ENCODE measurements around the gene CYBC1.

CYBC1 gene

GRCh38 chr17:82442643-82443464, 7.7 kb downstream of the CYBC1 start:
- Histone ChIP-seq H3K9me2 (replicated peaks; ENCODE audit: control insufficient read depth, low read length) (no peaks in the 10 kb centered on the region), H3K79me2 (ENCODE audit: control insufficient read depth, low read length) (peaks cover 20% of the 10 kb centered on the region), H3K36me3 (ENCODE audit: control insufficient read depth, low read length) (peaks cover 61% of the 10 kb centered on the region), H3K27ac (ENCODE audit: low read depth, low read length) (no peak overlapping the region), H3K9me3 (ENCODE audit: control insufficient read depth, insufficient read depth, low read length) (peaks cover 3% of the 10 kb centered on the region; the same call in 1 of the 2 replicates), H3K4me2 (ENCODE audit: low read length) (no peak overlapping the region), H3K4me3 (ENCODE audit: low read length) (no peak overlapping the region), H3K4me1 (ENCODE audit: control insufficient read depth, low read length) (peaks cover 25% of the 10 kb centered on the region), H3K27me3 (ENCODE audit: control insufficient read depth, low read length) (no peaks in the 10 kb centered on the region), H4K20me1 (ENCODE audit: control insufficient read depth, insufficient read depth, low read depth, low read length) (no peaks in the 10 kb centered on the region; the same call in 1 of the 2 replicates), H3F3A (ENCODE audit: control insufficient read depth, insufficient read depth) (peaks cover 5% of the 10 kb centered on the region; the same call in 1 of the 2 replicates)
- TF ChIP-seq CTCF (IDR thresholded peaks at IDR 0.05; ENCODE audit: low read depth, low read length, poor library complexity, severe bottlenecking) (no peak), EZH2phosphoT487 (IDR thresholded peaks at IDR 0.05; ENCODE audit: borderline replicate concordance, low read length) (no peak)

GRCh38 chr17:82441691-82442487, 8.7 kb downstream of the CYBC1 start:
- TF ChIP-seq CTCF (IDR thresholded peaks at IDR 0.05; ENCODE audit: low read depth, low read length, poor library complexity, severe bottlenecking): no peak
- TF ChIP-seq EZH2phosphoT487 (IDR thresholded peaks at IDR 0.05; ENCODE audit: borderline replicate concordance, low read length): no peak
- no peaks in the 10 kb centered on the region for H3K27me3 ChIP-seq (ENCODE audit: control insufficient read depth, low read length)

GRCh38 chr17:82440991-82441627, 9.4 kb downstream of the CYBC1 start:
- peaks cover 49% of the 10 kb centered on the region for H3K36me3 ChIP-seq (ENCODE audit: control insufficient read depth, low read length)
- no peak for TF ChIP-seq EZH2phosphoT487 (IDR thresholded peaks at IDR 0.05; ENCODE audit: borderline replicate concordance, low read length)
- no peak for TF ChIP-seq CTCF (IDR thresholded peaks at IDR 0.05; ENCODE audit: low read depth, low read length, poor library complexity, severe bottlenecking)
- H3K4me1 ChIP-seq (ENCODE audit: control insufficient read depth, low read length): peaks cover 22% of the 10 kb centered on the region
- H3K4me2 ChIP-seq (ENCODE audit: low read length): no peak overlapping the region
- peaks cover 5% of the 10 kb centered on the region; the same call in 1 of the 2 replicates for H3F3A ChIP-seq (ENCODE audit: control insufficient read depth, insufficient read depth)
- no peaks in the 10 kb centered on the region for H3K27me3 ChIP-seq (ENCODE audit: control insufficient read depth, low read length)
- no peak overlapping the region for H3K4me3 ChIP-seq (ENCODE audit: low read length)
- H3K9me3 ChIP-seq (ENCODE audit: control insufficient read depth, insufficient read depth, low read length): peaks cover 3% of the 10 kb centered on the region; the same call in 1 of the 2 replicates
- H3K9me2 ChIP-seq (replicated peaks; ENCODE audit: control insufficient read depth, low read length): no peaks in the 10 kb centered on the region
- H3K79me2 ChIP-seq (ENCODE audit: control insufficient read depth, low read length): peaks cover 4% of the 10 kb centered on the region
- no peaks in the 10 kb centered on the region for H4K20me1 ChIP-seq (ENCODE audit: control insufficient read depth, insufficient read depth, low read depth, low read length)
- H3K27ac ChIP-seq (ENCODE audit: low read depth, low read length): peak overlapping the region; percentile 10; the same call in 1 of the 2 replicates

More at GRCh38 chr17:82441691-82442487, 8.7 kb downstream of the CYBC1 start:
- peak overlapping the region; percentile 1; the same call in 1 of the 2 replicates for H3K27ac ChIP-seq (ENCODE audit: low read depth, low read length)
- H3K36me3 ChIP-seq (ENCODE audit: control insufficient read depth, low read length): peaks cover 56% of the 10 kb centered on the region
- no peak overlapping the region for H3K4me3 ChIP-seq (ENCODE audit: low read length)
- no peak overlapping the region for H3K4me2 ChIP-seq (ENCODE audit: low read length)
- H4K20me1 ChIP-seq (ENCODE audit: control insufficient read depth, insufficient read depth, low read depth, low read length): no peaks in the 10 kb centered on the region
- H3K79me2 ChIP-seq (ENCODE audit: control insufficient read depth, low read length): peaks cover 12% of the 10 kb centered on the region
- H3K4me1 ChIP-seq (ENCODE audit: control insufficient read depth, low read length): peaks cover 22% of the 10 kb centered on the region
- peaks cover 5% of the 10 kb centered on the region; the same call in 1 of the 2 replicates for H3F3A ChIP-seq (ENCODE audit: control insufficient read depth, insufficient read depth)
- no peaks in the 10 kb centered on the region for H3K9me2 ChIP-seq (replicated peaks; ENCODE audit: control insufficient read depth, low read length)
- peaks cover 3% of the 10 kb centered on the region; the same call in 1 of the 2 replicates for H3K9me3 ChIP-seq (ENCODE audit: control insufficient read depth, insufficient read depth, low read length)
